ENCODE data around the gene INSRR. TPM values are rescaled to one million over a fixed set of nuclear protein-coding genes. Genes with fewer than 3 reads are reported as not detected.

INSRR gene
- total and polyA plus RNA-seq, 9 of the 15 experiments (the other 6 are each of a cell fraction or from before 2014, with no cell fraction given) = 0.03 to 0.18 (median 0.06) TPM; not detected in 3

DNA sequence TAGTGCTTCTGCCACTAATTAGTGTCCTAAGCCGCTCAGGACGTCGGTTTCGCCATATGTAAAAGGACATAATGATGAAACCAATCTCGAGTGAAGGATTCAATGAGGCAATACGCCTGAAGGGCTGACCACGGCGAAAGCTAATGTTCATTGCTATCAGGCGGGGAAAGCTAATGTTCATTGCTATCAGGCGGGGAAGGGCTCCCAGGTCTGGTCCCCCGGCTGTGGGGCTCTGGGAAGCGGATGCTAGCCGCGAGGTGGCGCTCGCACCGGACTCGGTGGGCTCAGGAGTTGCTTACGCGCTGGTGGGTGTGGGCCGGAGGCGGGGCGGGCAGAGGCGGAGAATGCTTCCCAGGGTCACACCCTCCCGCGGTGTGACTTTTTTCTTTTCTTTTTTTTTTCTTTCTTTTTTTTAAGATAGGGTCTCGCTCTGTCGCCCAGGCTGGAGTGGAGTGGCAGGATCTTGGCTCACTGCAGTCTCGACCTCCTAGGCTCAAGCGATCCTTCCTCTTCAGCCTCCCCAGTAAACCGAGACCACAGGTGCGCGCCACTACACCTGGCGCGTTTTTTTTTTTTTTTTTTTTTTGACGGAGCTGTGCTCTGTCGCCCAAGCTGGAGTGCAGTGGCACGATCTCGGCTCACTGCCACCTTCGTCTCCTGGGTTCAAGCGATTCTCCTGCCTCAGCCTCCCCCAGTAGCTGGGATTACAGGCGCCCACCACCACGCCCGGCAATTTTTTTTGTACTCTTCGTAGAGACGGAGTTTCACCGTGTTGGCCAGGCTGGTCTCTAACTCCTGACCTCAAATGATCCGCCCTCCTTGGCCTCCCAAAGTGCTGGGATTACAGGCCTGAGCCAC lies 33.5 kb upstream of the INSRR start (continued):
- no peak for TF ChIP-seq NCOA4 (IDR thresholded peaks at IDR 0.05; ENCODE audit: partially characterized antibody)
- TF ChIP-seq ARID2 (IDR thresholded peaks at IDR 0.05) = 0 out of 2 replicates have a peak, but pooled peaks have one; percentile 31
- TF ChIP-seq LCOR (CRISPR knock-in tag; IDR thresholded peaks at IDR 0.05) = peak; percentile 74
- TF ChIP-seq CTBP1 (IDR thresholded peaks at IDR 0.05; ENCODE audit: borderline replicate concordance) = peak; percentile 76; the same call in 1 of the 2 replicates
- TF ChIP-seq PHF8 (IDR thresholded peaks at IDR 0.05; ENCODE audit: borderline replicate concordance, low read length) = no peak
- no peak for TF ChIP-seq MYNN (IDR thresholded peaks at IDR 0.05)
- TF ChIP-seq MYNN (CRISPR knock-in tag; IDR thresholded peaks at IDR 0.05) = no peak
- TF ChIP-seq SREBF2 (CRISPR knock-in tag; IDR thresholded peaks at IDR 0.05) = no peak
- TF ChIP-seq PRMT5 (CRISPR knock-in tag; IDR thresholded peaks at IDR 0.05) = no peak
- TF ChIP-seq RCOR1 (IDR thresholded peaks at IDR 0.05; ENCODE audit: borderline replicate concordance in 1 of 2, low read depth in 2 of 2, low read length in 2 of 2) = peak; percentile 64 to 72; a peak in 3 of 4 replicates
- TF ChIP-seq, protein P1, sequence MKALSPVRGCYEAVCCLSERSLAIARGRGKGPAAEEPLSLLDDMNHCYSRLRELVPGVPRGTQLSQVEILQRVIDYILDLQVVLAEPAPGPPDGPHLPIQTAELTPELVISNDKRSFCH (CRISPR knock-in tag; IDR thresholded peaks at IDR 0.05) = no peak
- TF ChIP-seq, protein P1 (tag; IDR thresholded peaks at IDR 0.05) = no peak
- TF ChIP-seq TRIM24 (IDR thresholded peaks at IDR 0.05) = no peak
- TF ChIP-seq ZNF280B (CRISPR knock-in tag; IDR thresholded peaks at IDR 0.05) = no peak
- TF ChIP-seq CHD7 (IDR thresholded peaks at IDR 0.05; ENCODE audit: low read depth, low read length) = no peak

All from K562 (cell line).